Thyroid gland (tissue), 4 donors: Measurements from ENCODE around the gene PCNT.

ENCODE experiments used
- CTCF ChIP-seq, 6 experiments: fragments of 200-600 bp in 3 of 6; fragments of 450-650 bp in 3 of 6; sonication (generic) in 3 of 6; IDR thresholded peaks; one replicate each; pipeline ENCODE4 v1.5.1; 2016 to 2019; ENCODE audit warnings: antibody characterized with exemption in 6 of 6, mild to moderate bottlenecking in 2 of 6, inconsistent platforms in 1 of 6, moderate library complexity in 1 of 6
- POLR2A ChIP-seq, 2 donors: fragments of 450-650 bp; IDR thresholded peaks; one replicate each; pipeline ENCODE4 v1.6.1; 2017; ENCODE audit warnings: antibody characterized with exemption in 2 of 2, mild to moderate bottlenecking in 2 of 2, moderate library complexity in 1 of 2

GRCh38 chr21:46326110-46326703 is 2.3 kb downstream of the PCNT start:
- TF ChIP-seq CTCF (IDR thresholded peaks at IDR 0.05) (no peak), POLR2A (IDR thresholded peaks at IDR 0.05) (no peak)
